HUES6 (cell line): Measurements from ENCODE around the gene HDAC4.

Experiments used
- H3K27ac ChIP-seq: 2 replicates; pipeline ENCODE4 v1.7.0; 2013; ENCODE audit warnings: low read depth, mild to moderate bottlenecking, low read length, inconsistent platforms
- H3K27me3 ChIP-seq: 2 replicates; pipeline ENCODE4 v1.6.1; 2013; ENCODE audit warnings: low read length; ENCODE audit not compliant: control insufficient read depth, insufficient read depth
- H3K36me3 ChIP-seq: 2 replicates; pipeline ENCODE4 v1.6.1; 2013; ENCODE audit warnings: low read length; ENCODE audit not compliant: control insufficient read depth, insufficient read depth
- H3K4me1 ChIP-seq: 2 replicates; pipeline ENCODE4 v1.6.1; 2013; ENCODE audit warnings: low read length; ENCODE audit not compliant: control insufficient read depth, insufficient read depth
- H3K4me3 ChIP-seq: 2 replicates; pipeline ENCODE4 v1.5.1; 2013; ENCODE audit warnings: low read depth, low read length
- H3K9ac ChIP-seq: one replicate; pipeline ENCODE4 v1.6.1; 2013; ENCODE audit warnings: mild to moderate bottlenecking, low read length
- H3K9me3 ChIP-seq: 2 replicates; pipeline ENCODE4 v1.6.1; 2013; ENCODE audit warnings: low read depth, low read length; ENCODE audit not compliant: control insufficient read depth, insufficient read depth

Gene HDAC4

GRCh38 chr2:239022437-239023260 lies 378.2 kb downstream of the HDAC4 start:
- peaks cover 2% of the 10 kb centered on the region; the same call in 1 of the 2 replicates for H3K9me3 ChIP-seq
- H3K36me3 ChIP-seq: no peaks in the 10 kb centered on the region
- H3K4me3 ChIP-seq: no peak overlapping the region
- H3K27me3 ChIP-seq: no peaks in the 10 kb centered on the region
- H3K27ac ChIP-seq: no peak overlapping the region
- H3K9ac ChIP-seq: no peak overlapping the region
- peaks cover 7% of the 10 kb centered on the region; the same call in 1 of the 2 replicates for H3K4me1 ChIP-seq

DNA sequence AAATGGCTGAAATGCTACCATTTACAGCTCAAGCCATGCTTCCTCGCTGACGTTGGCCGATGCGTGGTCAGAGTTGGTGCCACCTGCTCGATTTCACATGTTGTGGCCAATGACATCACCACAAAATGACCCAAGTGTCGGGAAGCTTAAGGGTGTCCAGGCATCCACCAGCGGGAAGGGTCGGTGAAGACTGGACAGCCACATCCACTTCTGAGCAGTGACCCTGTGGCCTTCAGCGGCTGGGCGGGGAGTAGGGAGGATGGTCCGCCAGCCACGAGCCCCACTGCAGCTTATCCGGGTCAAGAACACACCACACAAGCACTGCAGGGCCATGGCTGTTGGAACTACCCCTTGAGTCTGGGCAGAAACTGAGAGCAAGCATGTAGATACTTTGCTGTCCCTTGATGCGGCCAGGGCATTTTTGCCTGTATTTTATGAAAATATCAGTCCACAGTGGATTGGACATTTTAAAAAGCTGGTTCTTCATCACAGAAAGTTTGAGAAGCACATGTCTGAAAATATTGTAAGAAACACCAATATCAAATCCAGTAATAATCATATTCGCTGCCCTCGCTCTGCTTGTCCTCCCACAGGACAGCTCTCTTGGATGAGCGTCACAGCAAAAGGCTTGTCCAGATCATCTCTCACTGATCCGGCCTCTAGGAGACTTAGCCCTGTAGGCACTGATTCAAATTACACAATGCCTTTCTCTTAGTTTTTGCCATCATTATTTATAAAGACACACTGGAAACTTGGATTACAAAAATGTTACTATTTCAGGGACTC lies 379.0 kb downstream of the HDAC4 start:
- Histone ChIP-seq H3K27me3 (no peaks in the 10 kb centered on the region), H3K27ac (no peak overlapping the region), H3K9ac (no peak overlapping the region), H3K4me1 (peaks cover 7% of the 10 kb centered on the region; the same call in 1 of the 2 replicates), H3K36me3 (no peaks in the 10 kb centered on the region), H3K9me3 (peaks cover 10% of the 10 kb centered on the region; the same call in 1 of the 2 replicates), H3K4me3 (no peak overlapping the region)

- no peak overlapping the region for H3K4me3 ChIP-seq
- H3K4me1 ChIP-seq: peaks cover 7% of the 10 kb centered on the region; the same call in 1 of the 2 replicates
- no peaks in the 10 kb centered on the region for H3K27me3 ChIP-seq
- peaks cover 10% of the 10 kb centered on the region; the same call in 1 of the 2 replicates for H3K9me3 ChIP-seq
- H3K27ac ChIP-seq: no peak overlapping the region
- H3K36me3 ChIP-seq: no peaks in the 10 kb centered on the region
- H3K9ac ChIP-seq: no peak overlapping the region
These were observed 379.6 kb downstream of the HDAC4 start for GRCh38 chr2:239021224-239021623.

DNA sequence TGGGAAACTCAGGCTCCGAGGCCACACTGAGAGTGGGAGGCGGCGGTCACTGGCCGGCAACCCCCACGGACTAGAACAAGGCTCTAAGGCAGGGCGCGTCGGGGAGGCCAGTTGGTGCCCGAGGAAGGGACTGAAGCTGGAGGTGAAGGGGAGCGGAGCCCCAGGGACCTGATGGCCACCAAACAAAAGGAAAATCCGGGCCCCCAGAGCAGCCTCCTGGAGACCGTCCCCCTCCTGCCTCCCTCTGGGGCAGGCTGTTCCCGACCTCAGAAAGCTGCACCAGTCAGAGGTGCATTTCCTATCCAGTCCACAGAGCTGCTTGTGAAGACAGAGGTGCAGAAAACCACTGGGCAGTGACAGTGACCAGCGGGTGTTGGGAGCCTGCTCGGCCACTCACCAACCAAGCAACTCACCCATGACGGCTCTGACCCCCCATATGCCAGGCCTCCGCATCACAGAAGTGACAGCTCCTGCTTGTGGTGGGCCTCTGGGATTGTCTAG lies 380.2 kb downstream of the HDAC4 start:
- no peaks in the 10 kb centered on the region; the same call in 1 of the 2 replicates for H3K27me3 ChIP-seq
- H3K9me3 ChIP-seq: peaks cover 10% of the 10 kb centered on the region; the same call in 1 of the 2 replicates
- H3K9ac ChIP-seq: no peak overlapping the region
- no peak overlapping the region for H3K4me3 ChIP-seq
- H3K4me1 ChIP-seq: peaks cover 7% of the 10 kb centered on the region; the same call in 1 of the 2 replicates
- no peak overlapping the region for H3K27ac ChIP-seq
- H3K36me3 ChIP-seq: no peaks in the 10 kb centered on the region

DNA sequence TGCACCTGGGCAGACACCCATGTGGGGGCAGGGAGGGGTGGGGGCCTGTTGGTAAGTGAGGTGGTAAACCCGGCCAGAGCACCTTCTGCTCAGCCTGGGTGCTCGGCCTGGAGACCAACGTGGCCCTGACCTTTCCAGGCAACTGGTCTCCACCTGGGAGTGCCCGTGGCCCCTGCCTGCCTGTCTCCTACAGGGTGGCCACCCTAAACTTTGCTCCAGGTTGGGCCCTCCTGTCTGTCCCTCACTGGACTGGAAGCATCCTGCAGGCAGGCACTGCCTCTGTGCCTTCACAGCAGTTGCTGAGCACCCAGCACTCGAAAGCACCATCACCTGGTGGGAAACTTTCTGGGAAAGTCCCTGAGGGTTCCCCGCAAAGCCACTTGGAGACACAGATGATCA lies 381.6 kb downstream of the HDAC4 start:
- no peak overlapping the region for H3K27ac ChIP-seq
- no peak overlapping the region for H3K9ac ChIP-seq
- peaks cover 7% of the 10 kb centered on the region; the same call in 1 of the 2 replicates for H3K4me1 ChIP-seq
- no peaks in the 10 kb centered on the region; the same call in 1 of the 2 replicates for H3K27me3 ChIP-seq
- no peaks in the 10 kb centered on the region for H3K36me3 ChIP-seq
- H3K9me3 ChIP-seq: peaks cover 10% of the 10 kb centered on the region; the same call in 1 of the 2 replicates
- no peak overlapping the region for H3K4me3 ChIP-seq

- Histone ChIP-seq H3K9ac (no peak overlapping the region), H3K27me3 (no peaks in the 10 kb centered on the region; the same call in 1 of the 2 replicates), H3K9me3 (peaks cover 10% of the 10 kb centered on the region; the same call in 1 of the 2 replicates), H3K4me1 (peaks cover 7% of the 10 kb centered on the region; the same call in 1 of the 2 replicates), H3K27ac (no peak overlapping the region), H3K4me3 (no peak overlapping the region), H3K36me3 (no peaks in the 10 kb centered on the region)
These were observed 382.3 kb downstream of the HDAC4 start for GRCh38 chr2:239018271-239019182.

- peaks cover 7% of the 10 kb centered on the region; the same call in 1 of the 2 replicates for H3K4me1 ChIP-seq
- H3K9ac ChIP-seq: no peak overlapping the region
- no peaks in the 10 kb centered on the region; the same call in 1 of the 2 replicates for H3K27me3 ChIP-seq
- no peaks in the 10 kb centered on the region for H3K36me3 ChIP-seq
- H3K9me3 ChIP-seq: peaks cover 10% of the 10 kb centered on the region; the same call in 1 of the 2 replicates
- no peak overlapping the region for H3K27ac ChIP-seq
- no peak overlapping the region for H3K4me3 ChIP-seq
These were observed 383.2 kb downstream of the HDAC4 start for GRCh38 chr2:239017491-239018098.

DNA sequence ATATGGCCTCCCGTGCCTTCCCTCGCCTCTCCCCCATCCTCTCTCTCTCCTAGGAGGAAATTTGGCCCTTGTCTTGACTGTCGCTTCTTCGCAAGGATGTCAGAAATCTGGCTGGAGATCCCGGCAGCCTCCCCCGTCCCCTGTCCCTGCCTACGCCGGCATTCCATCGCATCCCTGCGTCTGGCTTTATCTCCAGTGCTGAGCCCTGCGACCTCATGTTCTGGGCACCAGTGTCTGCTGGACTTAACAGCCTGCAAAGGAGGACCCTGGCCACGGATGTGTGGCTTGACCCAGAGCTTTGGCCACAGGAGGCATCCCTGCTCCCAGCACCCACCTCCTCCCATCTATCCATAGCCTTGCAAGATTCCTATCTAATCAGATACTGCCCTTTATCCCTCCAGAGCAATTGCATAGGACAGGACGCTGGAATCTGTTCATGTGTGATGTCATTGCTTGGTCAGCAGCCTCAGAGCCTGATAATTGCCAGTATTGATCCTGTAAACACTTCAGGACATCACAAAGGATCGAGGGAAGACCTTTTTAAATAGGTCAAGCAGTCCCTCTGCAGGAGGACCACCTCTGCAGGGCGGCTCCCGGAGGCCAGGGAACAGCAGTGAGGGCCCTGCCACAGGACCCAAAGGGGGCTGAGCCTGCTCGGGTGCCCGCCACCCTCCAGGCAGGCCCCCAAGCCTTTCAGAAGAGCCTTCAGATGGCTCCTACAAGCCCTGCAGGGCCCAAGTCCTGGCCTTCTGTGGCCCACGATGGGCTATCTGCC lies 384.7 kb downstream of the HDAC4 start:
- no peaks in the 10 kb centered on the region; the same call in 1 of the 2 replicates for H3K27me3 ChIP-seq
- H3K36me3 ChIP-seq: no peaks in the 10 kb centered on the region
- no peak overlapping the region for H3K27ac ChIP-seq
- no peaks in the 10 kb centered on the region for H3K4me1 ChIP-seq
- peaks cover 10% of the 10 kb centered on the region; the same call in 1 of the 2 replicates for H3K9me3 ChIP-seq
- no peak overlapping the region for H3K4me3 ChIP-seq
- no peak overlapping the region for H3K9ac ChIP-seq

- Histone ChIP-seq H3K36me3 (no peaks in the 10 kb centered on the region), H3K27me3 (no peaks in the 10 kb centered on the region; the same call in 1 of the 2 replicates), H3K27ac (no peak overlapping the region), H3K9ac (no peak overlapping the region), H3K9me3 (peaks cover 10% of the 10 kb centered on the region; the same call in 1 of the 2 replicates), H3K4me1 (no peaks in the 10 kb centered on the region), H3K4me3 (no peak overlapping the region)
These were observed 385.5 kb downstream of the HDAC4 start for GRCh38 chr2:239015218-239015900.
